Activated CD4-positive, alpha-beta T cell treated with anti-CD3 and anti-CD28 coated beads, Interleukin-2, amount 50 U/mL, for 16 hours (primary cell): ENCODE data around the gene STEAP1B.
A peak's percentile ranks its signal among the peaks of the same experiment; 100 is the strongest.

ENCODE experiments used
- DNase-seq: peaks from one replicate; pipeline ENCODE4 v3.0.0-alpha.2; 2020

The STEAP1B gene

GRCh38 chr7:22427104-22427503 is 72.9 kb downstream of the STEAP1B start:
- DNase-seq, result no peak

GRCh38 chr7:22426463-22427094 is 73.4 kb downstream of the STEAP1B start:
- no peak for DNase-seq

- DNase-seq, result no peak
Measured at GRCh38 chr7:22425361-22425760, 74.6 kb downstream of the STEAP1B start.

GRCh38 chr7:22422831-22423615 is 77.0 kb downstream of the STEAP1B start:
- no peak for DNase-seq

GRCh38 chr7:22420973-22421635 is 78.9 kb downstream of the STEAP1B start:
- DNase-seq, result no peak

GRCh38 chr7:22420008-22420407 is 80.0 kb downstream of the STEAP1B start:
- no peak for DNase-seq

GRCh38 chr7:22419488-22419887 is 80.5 kb downstream of the STEAP1B start:
- no peak for DNase-seq

- DNase-seq, result no peak
Measured at GRCh38 chr7:22418251-22419046, 81.5 kb downstream of the STEAP1B start.

GRCh38 chr7:22417841-22418240 is 82.1 kb downstream of the STEAP1B start:
- no peak for DNase-seq

- DNase-seq, result no peak
Measured at GRCh38 chr7:22417349-22417748, 82.6 kb downstream of the STEAP1B start.

GRCh38 chr7:22414424-22414823 is 85.6 kb downstream of the STEAP1B start:
- no peak for DNase-seq

GRCh38 chr7:22413211-22413610 is 86.8 kb downstream of the STEAP1B start:
- DNase-seq, result no peak

- DNase-seq, result no peak
Measured at GRCh38 chr7:22411977-22412693, 87.9 kb downstream of the STEAP1B start.

GRCh38 chr7:22406715-22407114 is 93.3 kb downstream of the STEAP1B start:
- no peak for DNase-seq

GRCh38 chr7:22404421-22405023 is 95.5 kb downstream of the STEAP1B start:
- DNase-seq, result no peak

GRCh38 chr7:22403344-22403743 is 96.6 kb downstream of the STEAP1B start:
- no peak for DNase-seq

- peak; percentile 16 for DNase-seq
Measured at GRCh38 chr7:22402250-22402649, 97.7 kb downstream of the STEAP1B start.

- DNase-seq, result no peak
Measured at GRCh38 chr7:22400936-22401553, 98.9 kb downstream of the STEAP1B start.

- DNase-seq, result no peak
Measured at GRCh38 chr7:22400150-22400814, 99.7 kb downstream of the STEAP1B start.

- no peak for DNase-seq
Measured at GRCh38 chr7:22399546-22399945, 100.4 kb downstream of the STEAP1B start.

- no peak for DNase-seq
Measured at GRCh38 chr7:22399091-22399490, 100.9 kb downstream of the STEAP1B start.
